HG02970 (cell line): ENCODE results near the gene LIM2.

Experiments used
- ATAC-seq: cut with Tn5 transposase; IDR thresholded peaks from one replicate; pipeline ENCODE4 v1.9.1; 2021; ENCODE audit warnings: mild to moderate bottlenecking, moderate library complexity, moderate number of reproducible peaks; ENCODE audit not compliant: unreplicated experiment, low FRiP score

The LIM2 gene

GRCh38 chr19:51366389-51367254 is 21.2 kb downstream of the LIM2 start:
- peak; percentile 39 for ATAC-seq

DNA sequence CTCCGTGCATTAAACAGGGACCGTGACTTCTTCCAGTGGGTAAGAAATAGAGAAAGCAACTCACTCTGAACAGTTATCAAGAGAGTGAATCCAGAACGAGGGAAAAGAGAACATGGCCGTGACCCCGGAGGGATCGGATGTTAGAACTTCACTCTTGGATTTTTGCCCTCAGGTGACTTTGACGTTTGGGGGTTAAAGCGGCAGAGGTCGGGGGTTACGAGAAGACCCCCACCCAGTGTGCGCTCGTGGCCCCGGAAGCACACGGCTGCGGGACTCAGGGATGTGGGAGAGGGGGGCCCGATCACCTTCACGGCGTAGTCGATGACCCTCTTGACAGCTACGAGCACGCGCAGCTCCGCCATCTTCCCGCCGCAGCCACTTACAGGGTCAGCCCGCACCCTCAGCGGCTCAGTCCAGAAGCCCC is 21.8 kb downstream of the LIM2 start, which contains the start of gene ETFB:
ETFB (minus strand) TSS at position 424 of the 424 bp plus-strand sequence; CDS start at position 362, 62 bp downstream.
- no peak for ATAC-seq

GRCh38 chr19:51365211-51365964 is 22.4 kb downstream of the LIM2 start:
- ATAC-seq, result no peak

- no peak for ATAC-seq
Measured at GRCh38 chr19:51364200-51365106, 23.3 kb downstream of the LIM2 start.

DNA sequence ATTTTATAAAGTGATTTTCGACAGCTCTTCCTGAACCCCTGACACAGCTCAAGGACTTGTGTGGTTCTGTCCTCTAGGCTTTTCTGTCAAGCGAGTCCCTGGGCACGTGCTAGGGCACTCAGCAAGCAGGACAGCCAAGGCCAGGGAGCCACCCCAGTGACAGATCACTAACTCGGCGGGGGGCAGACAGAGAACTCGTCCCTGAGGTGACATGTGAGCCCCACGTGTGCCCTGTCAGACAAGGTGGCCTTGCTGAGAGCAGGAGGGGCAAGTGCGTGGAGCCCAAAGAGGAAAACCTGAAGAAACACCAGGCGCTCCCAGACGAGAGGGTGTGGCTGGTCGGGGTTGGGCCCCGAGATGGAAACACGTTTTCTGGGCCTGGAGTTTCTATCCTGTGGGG is 26.5 kb downstream of the LIM2 start:
- no peak for ATAC-seq

- no peak for ATAC-seq
Measured at GRCh38 chr19:51359294-51359693, 28.5 kb downstream of the LIM2 start.

DNA sequence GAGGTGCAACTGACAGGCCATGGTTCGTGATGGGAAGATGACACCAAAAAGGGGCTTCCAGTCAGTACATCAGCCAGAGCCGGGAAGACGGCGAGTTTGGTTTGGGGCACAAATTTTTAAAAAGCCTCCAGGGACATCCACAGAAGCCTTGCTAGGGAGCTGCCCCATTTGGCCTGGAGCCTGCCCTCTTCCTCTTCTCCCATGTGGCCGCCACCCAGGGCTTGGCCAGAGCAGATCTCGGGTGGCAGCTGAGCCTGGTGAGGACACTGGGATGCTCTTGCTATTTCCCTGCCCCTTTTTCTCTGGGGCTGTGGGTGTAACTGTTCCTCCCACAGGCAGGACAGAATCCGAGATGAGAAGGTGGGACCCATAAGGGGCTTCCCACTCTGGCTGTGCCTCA is 29.8 kb downstream of the LIM2 start:
- no peak for ATAC-seq

DNA sequence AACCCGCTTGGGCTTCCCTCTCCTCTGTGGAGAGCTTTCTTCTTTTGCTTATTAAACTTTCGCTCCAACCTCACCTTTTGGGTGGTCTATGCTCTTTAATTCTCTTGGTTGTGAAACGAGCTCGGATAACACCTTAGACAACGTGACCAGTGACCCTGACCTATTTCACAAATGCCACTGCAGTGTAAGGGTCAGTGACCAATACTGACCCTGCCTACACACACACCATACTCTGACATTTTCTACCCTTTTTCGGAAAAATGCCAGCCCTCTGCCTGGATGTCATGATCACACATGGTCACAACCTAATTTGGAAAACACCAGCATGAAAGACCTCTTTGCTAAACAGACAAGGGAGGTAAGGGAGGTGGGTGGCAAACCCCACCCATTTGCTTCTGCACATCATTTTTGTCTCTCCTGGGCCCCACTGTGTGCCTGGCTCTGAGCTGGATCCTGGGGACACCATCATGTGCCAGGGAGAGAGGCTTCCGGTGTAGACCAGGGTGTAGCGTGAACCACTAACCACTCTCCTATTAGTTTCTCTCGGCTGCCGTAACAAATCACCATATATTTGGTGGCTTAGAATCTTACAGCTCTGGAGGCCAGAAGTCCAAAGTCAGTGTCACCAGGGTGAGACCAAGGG is 31.5 kb downstream of the LIM2 start:
- ATAC-seq, result no peak

- no peak for ATAC-seq
Measured at GRCh38 chr19:51354742-51355148, 33.0 kb downstream of the LIM2 start.

GRCh38 chr19:51354103-51354741 is 33.6 kb downstream of the LIM2 start:
- ATAC-seq, result no peak

- no peak for ATAC-seq
Measured at GRCh38 chr19:51352783-51353360, 34.9 kb downstream of the LIM2 start.

DNA sequence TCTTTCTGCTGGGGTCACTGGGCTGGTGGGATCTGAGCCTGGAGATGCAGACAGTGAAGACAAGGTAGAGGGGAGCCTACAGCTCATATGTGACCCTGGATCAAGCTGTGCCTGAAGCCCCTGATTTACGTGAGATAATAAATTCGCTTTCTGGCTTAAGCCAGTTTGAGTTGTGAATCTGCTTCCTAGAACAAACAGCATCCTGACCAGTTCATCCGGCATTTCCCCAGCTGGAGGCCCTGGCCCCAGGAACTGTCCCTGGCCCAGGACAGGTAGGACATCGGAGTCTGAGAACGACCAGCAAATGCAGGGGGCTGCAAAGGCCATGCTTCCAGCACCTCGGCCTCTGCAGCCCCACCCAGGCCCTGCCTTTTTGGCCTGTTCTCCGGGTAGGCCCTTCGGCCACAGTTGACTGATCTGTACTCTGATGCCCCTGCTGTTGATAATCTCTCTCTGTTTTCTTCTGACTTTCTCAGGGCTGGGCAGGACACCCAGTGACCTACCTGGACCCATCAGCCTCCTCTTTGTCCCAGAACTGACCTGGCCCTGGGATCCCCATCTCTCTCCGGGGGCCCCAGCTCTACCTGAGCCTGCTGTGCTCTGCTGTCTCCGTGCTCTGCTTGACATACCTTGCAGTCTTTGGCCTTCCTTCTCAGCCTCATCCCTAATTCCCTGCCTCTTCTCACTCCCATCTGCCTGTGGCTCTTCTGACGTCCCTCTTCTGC is 36.3 kb downstream of the LIM2 start:
- ATAC-seq, result no peak

DNA sequence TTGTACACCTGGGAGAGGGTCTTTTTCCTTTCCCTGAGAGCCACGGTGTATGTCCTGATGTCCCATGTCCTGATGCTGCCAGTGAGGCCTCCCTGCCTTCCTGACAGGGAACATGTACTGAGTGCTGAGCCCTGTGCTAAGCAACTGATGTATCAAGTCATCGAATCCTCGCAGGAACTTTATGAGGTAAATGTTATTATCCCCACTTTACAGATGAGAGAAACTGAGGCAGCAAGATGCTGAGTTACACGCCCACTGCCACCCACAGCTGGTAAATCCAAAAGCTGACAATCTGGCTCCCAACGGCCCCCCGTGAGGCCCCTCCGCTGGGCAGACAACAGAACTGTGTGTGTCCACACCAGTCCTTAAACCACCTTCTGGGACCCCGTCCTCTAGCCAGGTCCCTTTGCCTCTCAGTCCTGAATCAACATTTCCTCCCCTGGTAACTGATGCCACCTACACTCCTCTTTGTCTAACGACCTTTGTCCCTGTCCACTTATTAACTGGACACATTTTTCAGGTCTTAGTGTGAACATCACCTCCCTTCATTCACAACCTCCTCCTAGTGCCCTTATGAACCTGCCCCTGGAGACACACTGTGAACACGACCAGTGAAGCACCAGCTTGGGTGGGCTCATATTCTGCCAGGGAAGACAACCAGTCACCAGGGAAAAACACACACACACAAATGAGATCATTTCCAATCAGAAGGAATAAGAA is 40.4 kb downstream of the LIM2 start:
- ATAC-seq, result no peak

GRCh38 chr19:51346742-51347141 is 41.0 kb downstream of the LIM2 start:
- no peak for ATAC-seq

- ATAC-seq, result no peak
Measured at GRCh38 chr19:51345076-51345620, 42.6 kb downstream of the LIM2 start.

- ATAC-seq, result no peak
Measured at GRCh38 chr19:51342631-51343569, 44.9 kb downstream of the LIM2 start.
